Kidney (tissue), 14 donors: ENCODE results near the gene RAVER2. TPM values are rescaled to one million over a fixed set of nuclear protein-coding genes. Genes with fewer than 3 reads are reported as not detected.

Source experiments
- DNase-seq, 5 donors: peaks; one replicate each; pipeline ENCODE4 v3.0.0-alpha.2; 2013 to 2020
- FAIRE-seq: peaks from 2 replicates; lab custom pipeline; 2012; peaks lifted over from hg19 to GRCh38; lab: Jason Lieb, UNC
- H3K27ac ChIP-seq, 2 donors: one replicate each; pipeline ENCODE4 v1.7.0; 2013; ENCODE audit warnings: low read depth in 2 of 2, low read length in 2 of 2, inconsistent platforms in 1 of 2
- H3K27me3 ChIP-seq: one replicate; pipeline ENCODE4 v1.7.1; 2013; ENCODE audit warnings: low read length, inconsistent platforms; ENCODE audit not compliant: control insufficient read depth, insufficient read depth
- H3K36me3 ChIP-seq, 3 donors: one replicate each; pipeline versions ENCODE4 v1.7.0 to v1.7.1; 2013; ENCODE audit warnings: low read length in 3 of 3, control low read depth in 1 of 3, inconsistent platforms in 1 of 3; ENCODE audit not compliant: insufficient read depth in 3 of 3, control insufficient read depth in 2 of 3
- H3K4me1 ChIP-seq, 3 donors: one replicate each; pipeline versions ENCODE4 v1.7.0 to v1.7.1; 2013; ENCODE audit warnings: low read length in 3 of 3, inconsistent platforms in 1 of 3, low read depth in 1 of 3; ENCODE audit not compliant: control insufficient read depth in 2 of 3, insufficient read depth in 2 of 3
- H3K4me3 ChIP-seq, 3 donors: one replicate each; pipeline versions ENCODE4 v1.7.0 to v1.8.1; 2013; ENCODE audit warnings: low read length in 3 of 3, control low read depth in 1 of 3, inconsistent platforms in 1 of 3
- H3K9ac ChIP-seq, 3 donors: one replicate each; pipeline versions ENCODE4 v1.7.0 to v1.7.1; 2013; ENCODE audit warnings: low read length in 3 of 3, control low read depth in 1 of 3, inconsistent platforms in 1 of 3
- H3K9me3 ChIP-seq, 3 donors: one replicate each; pipeline versions ENCODE4 v1.7.0 to v1.7.1; 2013; ENCODE audit warnings: low read length in 3 of 3, control low read depth in 1 of 3, inconsistent platforms in 1 of 3; ENCODE audit not compliant: control insufficient read depth in 2 of 3, insufficient read depth in 1 of 3
- intact Hi-C: fragments of 100-400 bp; cut with DNase I; formaldehyde crosslinking; loops from one replicate; pipeline ENCODE4 v1.11.1; 2022
- polyA plus RNA-seq: library from polyadenylated mRNA; stranded (reverse); fragments of 350-450 nt; fragmentation: Illumina TruSeq; extraction: RNeasy Lipid Tissue Mini Kit (QIAGEN cat#74804); gene quantifications from one replicate; pipeline ENCODE4 v1.2.3, GENCODE V29; 2014; ENCODE audit warnings: low read depth, low replicate concordance; ENCODE audit not compliant: insufficient read depth
- total RNA-seq: library from RNA; stranded (reverse); fragmentation: NEBNext Ultra II Directional; extraction: Animal tissue kit (Norgen Biotek cat#: 25700); gene quantifications from one replicate; pipeline ENCODE4 v1.2.1, GENCODE V29; 2021
- TF ChIP-seq, protein P1 (sequence below): IDR thresholded peaks from 3 replicates; pipeline ENCODE4 v1.5.1; 2012; ENCODE audit warnings: mild to moderate bottlenecking, moderate library complexity, borderline replicate concordance; ENCODE audit not compliant: insufficient read depth; ENCODE audit errors: extremely low read depth
- donor health status: control.
- donor health status: control.
- donor health status: control.
- donor health status: control.
- donor health status: control.
- donor health status: DM: yes; HTN: yes; CAD: no.
- donor health status: Normal renal cell carcinoma (clear cell type).

Gene RAVER2
- total and polyA plus RNA-seq, 2 donors from 2014 or later: 7.7 to 9.4 TPM

DNA sequence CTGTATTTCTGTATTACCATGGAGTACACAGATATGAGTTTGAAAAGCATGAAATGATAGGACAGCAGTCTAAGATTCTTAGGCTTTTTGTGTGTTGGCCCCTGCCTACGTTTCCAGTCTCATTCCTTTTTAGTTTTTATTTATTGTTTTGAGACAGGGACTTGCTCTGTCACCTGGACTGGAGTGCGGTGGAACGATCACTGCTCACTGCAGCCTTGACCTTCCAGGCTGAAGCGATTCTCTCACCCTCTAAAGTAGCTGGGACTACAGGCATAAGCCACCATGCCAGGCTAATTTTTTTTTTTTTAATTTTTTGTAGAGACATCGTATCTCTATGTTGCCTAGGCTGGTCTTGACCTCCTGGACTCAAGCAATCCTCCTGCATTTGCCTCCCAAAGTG is 3.8 kb downstream of the RAVER2 start:
- TF ChIP-seq, protein P1, sequence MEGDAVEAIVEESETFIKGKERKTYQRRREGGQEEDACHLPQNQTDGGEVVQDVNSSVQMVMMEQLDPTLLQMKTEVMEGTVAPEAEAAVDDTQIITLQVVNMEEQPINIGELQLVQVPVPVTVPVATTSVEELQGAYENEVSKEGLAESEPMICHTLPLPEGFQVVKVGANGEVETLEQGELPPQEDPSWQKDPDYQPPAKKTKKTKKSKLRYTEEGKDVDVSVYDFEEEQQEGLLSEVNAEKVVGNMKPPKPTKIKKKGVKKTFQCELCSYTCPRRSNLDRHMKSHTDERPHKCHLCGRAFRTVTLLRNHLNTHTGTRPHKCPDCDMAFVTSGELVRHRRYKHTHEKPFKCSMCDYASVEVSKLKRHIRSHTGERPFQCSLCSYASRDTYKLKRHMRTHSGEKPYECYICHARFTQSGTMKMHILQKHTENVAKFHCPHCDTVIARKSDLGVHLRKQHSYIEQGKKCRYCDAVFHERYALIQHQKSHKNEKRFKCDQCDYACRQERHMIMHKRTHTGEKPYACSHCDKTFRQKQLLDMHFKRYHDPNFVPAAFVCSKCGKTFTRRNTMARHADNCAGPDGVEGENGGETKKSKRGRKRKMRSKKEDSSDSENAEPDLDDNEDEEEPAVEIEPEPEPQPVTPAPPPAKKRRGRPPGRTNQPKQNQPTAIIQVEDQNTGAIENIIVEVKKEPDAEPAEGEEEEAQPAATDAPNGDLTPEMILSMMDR: no peak
- Histone ChIP-seq H3K4me1 (peaks cover 0 to 9% (median 0%) of the 10 kb centered on the region in 3 donors), H3K9ac (no peak overlapping the region), H3K9me3 (no peaks in the 10 kb centered on the region), H3K27ac (no peak overlapping the region), H3K36me3 (no peaks in the 10 kb centered on the region), H3K27me3 (no peaks in the 10 kb centered on the region), H3K4me3 (no peak overlapping the region)
- DNase-seq (no peak), FAIRE-seq (no peak)
- intact Hi-C loops: no loop called here

DNA sequence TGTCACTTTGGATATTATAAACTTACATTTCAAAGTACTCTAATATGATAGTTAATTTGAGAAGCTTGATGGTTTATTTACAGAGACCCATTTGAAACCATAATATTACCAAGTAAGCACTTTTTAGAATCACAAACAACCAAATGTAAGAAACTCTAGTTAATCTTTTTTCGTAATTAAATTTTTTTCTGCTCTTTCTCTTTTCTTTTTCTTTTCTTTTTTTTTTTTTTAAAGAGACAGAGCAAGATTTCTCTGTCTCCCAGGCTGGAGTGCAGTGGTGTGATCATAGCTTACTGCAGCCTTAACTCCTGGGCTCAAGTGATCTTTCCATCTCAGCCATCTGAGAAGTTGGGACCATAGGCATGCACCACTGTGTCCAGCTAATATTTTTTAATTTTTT is 5.2 kb downstream of the RAVER2 start:
- no peak overlapping the region for H3K4me3 ChIP-seq
- DNase-seq: no peak
- FAIRE-seq: no peak
- H3K27me3 ChIP-seq: no peaks in the 10 kb centered on the region
- TF ChIP-seq, protein P1: no peak
- no peaks in the 10 kb centered on the region for H3K36me3 ChIP-seq
- no peak overlapping the region for H3K9ac ChIP-seq
- no peak overlapping the region for H3K27ac ChIP-seq
- peaks cover 0 to 7% (median 6%) of the 10 kb centered on the region in 3 donors for H3K4me1 ChIP-seq
- H3K9me3 ChIP-seq: no peaks in the 10 kb centered on the region
- intact Hi-C loops: no loop called here

DNA sequence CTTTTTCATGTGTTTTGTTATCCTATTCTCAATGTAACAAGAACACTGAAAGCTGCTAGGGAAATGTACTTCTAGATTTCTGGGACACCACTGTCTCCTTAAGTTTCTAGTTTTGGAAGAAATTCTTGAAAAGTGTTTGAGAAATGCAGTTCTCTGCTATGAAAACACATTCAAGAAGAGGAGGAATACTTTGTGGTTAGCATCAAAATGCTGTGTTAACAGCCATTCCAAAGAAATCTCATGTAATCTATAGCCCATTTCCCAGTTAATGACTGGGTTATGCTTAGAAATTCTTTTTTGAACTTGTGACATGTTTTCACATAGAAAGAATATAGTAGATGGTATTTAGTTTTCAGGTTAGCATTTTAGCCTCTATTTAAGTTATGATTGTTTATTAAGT is 6.0 kb downstream of the RAVER2 start:
- no peak overlapping the region for H3K9ac ChIP-seq
- H3K27me3 ChIP-seq: no peaks in the 10 kb centered on the region
- intact Hi-C loops: no loop called here
- no peaks in the 10 kb centered on the region for H3K36me3 ChIP-seq
- DNase-seq (no peak), FAIRE-seq (no peak)
- H3K4me1 ChIP-seq: peaks cover 0 to 7% (median 6%) of the 10 kb centered on the region in 3 donors
- no peaks in the 10 kb centered on the region for H3K9me3 ChIP-seq
- no peak overlapping the region for H3K4me3 ChIP-seq
- TF ChIP-seq, protein P1: no peak
- no peak overlapping the region for H3K27ac ChIP-seq

DNA sequence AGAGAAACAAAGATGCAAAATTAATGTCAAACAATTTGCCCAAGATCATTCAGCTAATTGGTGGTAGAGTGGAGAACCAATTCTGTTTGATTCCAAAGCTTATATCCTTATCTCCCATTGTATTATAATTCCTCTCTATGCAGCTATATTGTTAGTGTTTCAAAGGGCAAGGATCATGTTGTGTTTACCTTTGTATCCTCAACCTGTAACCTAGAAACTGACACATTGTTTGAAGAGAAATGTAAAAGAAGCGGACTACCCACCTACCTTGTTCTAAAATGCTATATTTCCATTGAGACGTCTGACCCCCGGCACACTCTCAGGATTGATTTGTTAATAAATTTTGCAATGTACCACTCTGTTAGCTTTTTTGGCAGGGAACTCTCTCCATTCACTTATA is 9.3 kb downstream of the RAVER2 start:
- no peak overlapping the region for H3K4me3 ChIP-seq
- no peaks in the 10 kb centered on the region for H3K36me3 ChIP-seq
- no peaks in the 10 kb centered on the region for H3K27me3 ChIP-seq
- H3K27ac ChIP-seq: no peak overlapping the region
- intact Hi-C loops: no loop called here
- peaks cover 0 to 7% (median 0%) of the 10 kb centered on the region in 3 donors for H3K4me1 ChIP-seq
- H3K9ac ChIP-seq: no peak overlapping the region
- FAIRE-seq (no peak), DNase-seq (no peak)
- no peaks in the 10 kb centered on the region for H3K9me3 ChIP-seq
- TF ChIP-seq, protein P1: no peak
